Bronchial epithelial cell (primary cell): Measurements from ENCODE around the gene NHS. TPM values are rescaled to one million over a fixed set of nuclear protein-coding genes. Genes with fewer than 3 reads are reported as not detected.
A peak's percentile ranks its signal among the peaks of the same experiment; 100 is the strongest.

Experiments
- DNase-seq: peaks from one replicate; pipeline ENCODE4 v3.0.0-alpha.2; 2010; ENCODE audit warnings: low read depth
- FAIRE-seq: peaks from 2 replicates; lab custom pipeline; 2011; peaks lifted over from hg19 to GRCh38; lab: Jason Lieb, UNC
- H3K27me3 ChIP-seq: 2 replicates; pipeline ENCODE4 v1.5.1; 2011; ENCODE audit warnings: low read length; ENCODE audit not compliant: control insufficient read depth, insufficient read depth
- H3K36me3 ChIP-seq: 2 replicates; pipeline ENCODE4 v1.5.1; 2011; ENCODE audit warnings: low read length; ENCODE audit not compliant: control insufficient read depth, insufficient read depth
- H3K4me3 ChIP-seq: 2 replicates; pipeline ENCODE4 v1.5.1; 2011; ENCODE audit warnings: mild to moderate bottlenecking, low read depth, low read length, control low read depth
- CTCF ChIP-seq: IDR thresholded peaks from 2 replicates; pipeline ENCODE4 v1.5.1; 2011; ENCODE audit warnings: mild to moderate bottlenecking, moderate library complexity, low read length, control low read depth, inconsistent platforms; ENCODE audit not compliant: insufficient read depth, severe bottlenecking
- total RNA-seq: library from RNA; depleted of rRNA; stranded (reverse); fragments of >200 nt; gene quantifications from 2 replicates; pipeline ENCODE4 v1.2.1, GENCODE V29; 2014

Gene NHS
- total RNA-seq, 1 donor from 2014 or later, result 0.79 TPM

GRCh38 chrX:17741123-17741511 lies 366.1 kb downstream of the NHS start:
- no peak for DNase-seq
- H3K4me3 ChIP-seq, result no peak overlapping the region
- H3K27me3 ChIP-seq, result no peaks in the 10 kb centered on the region
- no peak for TF ChIP-seq CTCF
- no peaks in the 10 kb centered on the region for H3K36me3 ChIP-seq
- FAIRE-seq, result no peak

GRCh38 chrX:17743913-17744312 lies 368.9 kb downstream of the NHS start:
- no peak for FAIRE-seq
- Histone ChIP-seq H3K27me3 (no peaks in the 10 kb centered on the region), H3K36me3 (no peaks in the 10 kb centered on the region), H3K4me3 (no peak overlapping the region)
- TF ChIP-seq CTCF, result no peak
- DNase-seq, result peak; percentile 49

GRCh38 chrX:17744896-17745523 lies 370.0 kb downstream of the NHS start:
- peak; percentile 14 for DNase-seq

GRCh38 chrX:17747692-17748091 lies 372.7 kb downstream of the NHS start:
- no peak for FAIRE-seq
- H3K36me3 ChIP-seq, result no peaks in the 10 kb centered on the region

More at GRCh38 chrX:17744896-17745523, 370.0 kb downstream of the NHS start:
- TF ChIP-seq CTCF, result no peak
- FAIRE-seq, result no peak
- H3K36me3 ChIP-seq, result no peaks in the 10 kb centered on the region
- H3K27me3 ChIP-seq, result no peaks in the 10 kb centered on the region
- no peak overlapping the region for H3K4me3 ChIP-seq

GRCh38 chrX:17748684-17749083 lies 373.7 kb downstream of the NHS start:
- DNase-seq (no peak), FAIRE-seq (no peak)
- no peak overlapping the region for H3K4me3 ChIP-seq
- no peaks in the 10 kb centered on the region for H3K27me3 ChIP-seq
- H3K36me3 ChIP-seq, result no peaks in the 10 kb centered on the region
- TF ChIP-seq CTCF, result no peak

More at GRCh38 chrX:17747692-17748091, 372.7 kb downstream of the NHS start:
- DNase-seq, result no peak
- Histone ChIP-seq H3K4me3 (no peak overlapping the region), H3K27me3 (no peaks in the 10 kb centered on the region)
- no peak for TF ChIP-seq CTCF

GRCh38 chrX:17750436-17750835 lies 375.4 kb downstream of the NHS start:
- Histone ChIP-seq H3K27me3 (no peaks in the 10 kb centered on the region), H3K4me3 (no peak overlapping the region), H3K36me3 (no peaks in the 10 kb centered on the region)
- FAIRE-seq, result no peak
- peak; percentile 25 for DNase-seq
- TF ChIP-seq CTCF, result no peak
